ENCODE data around the gene HSPB2. TPM values are rescaled to one million over a fixed set of nuclear protein-coding genes. Genes with fewer than 3 reads are reported as not detected.

The HSPB2 gene
- total RNA-seq, 8 experiments from 2014 or later = 0.11 to 5.1 (median 0.81) TPM; not detected in 1

GRCh38 chr11:111947143-111947542 is 34.6 kb downstream of the HSPB2 start:
- no peak for ATAC-seq (replicated peaks in 6 of 8)
- in situ Hi-C loops (cut with MboI; ENCODE audit: low pct_unique_long_range_greater_than_20kb in 2 of 9, low sequenced_read_pairs in 9 of 9, unreplicated experiment in 9 of 9) = no loop called here
- H3K27ac ChIP-seq = no peak overlapping the region
- no peak overlapping the region for H3K4me3 ChIP-seq
- no peaks in the 10 kb centered on the region for H3K4me1 ChIP-seq (replicated peaks in 1 of 2)

- H3K4me3 ChIP-seq = no peak overlapping the region
- no peaks in the 10 kb centered on the region for H3K4me1 ChIP-seq (replicated peaks in 1 of 2)
- no peak overlapping the region for H3K27ac ChIP-seq
- in situ Hi-C loops (cut with MboI; ENCODE audit: low pct_unique_long_range_greater_than_20kb in 2 of 9, low sequenced_read_pairs in 9 of 9, unreplicated experiment in 9 of 9) = no loop called here
- 62 to 100% (median 72%) methylated on average over 2 to 6 of the region's 7 CpGs; no CpG with 5 or more reads in 2 of the 10 experiments for WGBS, 10 experiments
- ATAC-seq (replicated peaks in 6 of 8) = no peak
Observed at GRCh38 chr11:111949519-111950426, 37.2 kb downstream of the HSPB2 start.

- no peak for ATAC-seq (replicated peaks in 6 of 8)
- in situ Hi-C loops (cut with MboI; ENCODE audit: low pct_unique_long_range_greater_than_20kb in 2 of 9, low sequenced_read_pairs in 9 of 9, unreplicated experiment in 9 of 9) = no loop called here
- Histone ChIP-seq H3K4me1 (replicated peaks in 1 of 2) (no peaks in the 10 kb centered on the region), H3K27ac (no peak overlapping the region), H3K4me3 (no peak overlapping the region)
- WGBS, 10 experiments = 53 to 100% (median 99%) methylated on average over 1 to 3 of the region's 3 CpGs; no CpG with 5 or more reads in 2 of the 10 experiments
Observed at GRCh38 chr11:111951565-111951964, 39.0 kb downstream of the HSPB2 start.

- peak in 1 of 8 experiments; percentile 27 for ATAC-seq (replicated peaks in 6 of 8)
Observed at GRCh38 chr11:111954154-111954553, 41.6 kb downstream of the HSPB2 start.

GRCh38 chr11:111957663-111958444 is 45.3 kb downstream of the HSPB2 start:
- H3K4me3 ChIP-seq = no peak overlapping the region
- in situ Hi-C loops (cut with MboI; ENCODE audit: low pct_unique_long_range_greater_than_20kb in 2 of 9, low sequenced_read_pairs in 9 of 9, unreplicated experiment in 9 of 9) = no loop called here
- 67 to 100% (median 93%) methylated on average over 1 to 5 of the region's 12 CpGs; no CpG with 5 or more reads in 6 of the 10 experiments for WGBS, 10 experiments
- H3K27ac ChIP-seq = no peak overlapping the region
- ATAC-seq (replicated peaks in 6 of 8) = no peak
- peaks cover 0 to 1% of the 10 kb centered on the region in 2 donors for H3K4me1 ChIP-seq (replicated peaks in 1 of 2)

More at GRCh38 chr11:111954154-111954553, 41.6 kb downstream of the HSPB2 start:
- in situ Hi-C loops (cut with MboI; ENCODE audit: low pct_unique_long_range_greater_than_20kb in 2 of 9, low sequenced_read_pairs in 9 of 9, unreplicated experiment in 9 of 9) = no loop called here
- 67 to 100% (median 90%) methylated on average over 1 to 4 of the region's 4 CpGs; no CpG with 5 or more reads in 2 of the 10 experiments for WGBS, 10 experiments
- no peaks in the 10 kb centered on the region for H3K4me1 ChIP-seq (replicated peaks in 1 of 2)
- H3K4me3 ChIP-seq = no peak overlapping the region
- H3K27ac ChIP-seq = no peak overlapping the region

- no peak overlapping the region for H3K4me3 ChIP-seq
- in situ Hi-C loops (cut with MboI; ENCODE audit: low pct_unique_long_range_greater_than_20kb in 2 of 9, low sequenced_read_pairs in 9 of 9, unreplicated experiment in 9 of 9) = no loop called here
- 50 to 89% (median 77%) methylated on average over 1 to 4 of the region's 5 CpGs; no CpG with 5 or more reads in 4 of the 10 experiments for WGBS, 10 experiments
- peak in 1 of 8 experiments; percentile 24 for ATAC-seq (replicated peaks in 6 of 8)
- H3K27ac ChIP-seq = no peak overlapping the region
- H3K4me1 ChIP-seq (replicated peaks in 1 of 2) = peaks cover 0 to 5% of the 10 kb centered on the region in 2 donors
Observed at GRCh38 chr11:111960916-111961315, 48.4 kb downstream of the HSPB2 start.

GRCh38 chr11:111961389-111962300 is 49.1 kb downstream of the HSPB2 start:
- no peak overlapping the region for H3K27ac ChIP-seq
- peaks cover 0 to 5% of the 10 kb centered on the region in 2 donors for H3K4me1 ChIP-seq (replicated peaks in 1 of 2)
- WGBS, 10 experiments = 40 to 90% (median 80%) methylated on average over 1 to 6 of the region's 6 CpGs; no CpG with 5 or more reads in 1 of the 10 experiments
- H3K4me3 ChIP-seq = no peak overlapping the region
- in situ Hi-C loops (cut with MboI; ENCODE audit: low pct_unique_long_range_greater_than_20kb in 2 of 9, low sequenced_read_pairs in 9 of 9, unreplicated experiment in 9 of 9) = no loop called here
- no peak for ATAC-seq (replicated peaks in 6 of 8)

Other genes starting within 250 kb of the HSPB2 start
- gene PPP2R1B, start 146.3 kb upstream of the HSPB2 start, total RNA-seq = 10 to 100 TPM; 11.8 to 43.7 (median 19.4) TPM
- gene ALG9, start 41.2 kb upstream of the HSPB2 start, total RNA-seq = 10 to 100 TPM; 46.9 to 57.0 (median 53.9) TPM
- 1 to 10 TPM; 2.6 to 4.8 (median 3.5) TPM for gene FDXACB1, start 33.6 kb upstream of the HSPB2 start, total RNA-seq
- gene CFAP68, start 33.2 kb upstream of the HSPB2 start, total RNA-seq = 10 to 100 TPM; 25.9 to 72.1 (median 34.5) TPM
- 100 to 1,000 TPM in 2 of 8 experiments, 10 to 100 TPM in 4, 1 to 10 TPM in 1, under 1 TPM in 1; 0.46 to 336 (median 29.1) TPM for gene CRYAB, start 964 bp upstream of the HSPB2 start, total RNA-seq
- 1 to 10 TPM in 3 of 8 experiments, under 1 TPM in 5; 0.27 to 7.3 (median 0.55) TPM for gene C11orf52, start 6.2 kb downstream of the HSPB2 start, total RNA-seq
- 10 to 100 TPM; 20.1 to 47.0 (median 38.0) TPM for gene DIXDC1, start 24.6 kb downstream of the HSPB2 start, total RNA-seq
- gene DLAT, start 112.7 kb downstream of the HSPB2 start, total RNA-seq = 10 to 100 TPM; 23.4 to 70.2 (median 36.8) TPM
- 10 to 100 TPM in 1 of 8 experiments, 1 to 10 TPM in 7; 2.1 to 20.3 (median 3.2) TPM for gene PIH1D2, start 161.3 kb downstream of the HSPB2 start, total RNA-seq
- gene NKAPD1, start 161.6 kb downstream of the HSPB2 start, total RNA-seq = 10 to 100 TPM; 21.8 to 42.5 (median 37.1) TPM
- 100 to 1,000 TPM in 7 of 8 experiments, 10 to 100 TPM in 1; 94.3 to 189 (median 128) TPM for gene TIMM8B, start 174.0 kb downstream of the HSPB2 start, total RNA-seq
- gene SDHD, start 174.1 kb downstream of the HSPB2 start, total RNA-seq = 100 to 1,000 TPM in 2 of 8 experiments, 10 to 100 TPM in 6; 30.2 to 158 (median 59.3) TPM

All from motor neuron (in vitro differentiated cells).